ENCODE results near the gene BTN1A1.
"Not testable (repeated sequence)": the region's sequence is repeated elsewhere in the genome, so short reads cannot be mapped to it uniquely, and the experiment has no call there.

The BTN1A1 gene

GRCh38 chr6:26500102-26500501 is at the start of gene BTN1A1:
TSS of gene BTN1A1 (plus strand) at chr6:26500303. CDS start at chr6:26501287, 984 bp downstream.
- DNase-seq (ENCODE audit: low read depth), result no peak

DNA sequence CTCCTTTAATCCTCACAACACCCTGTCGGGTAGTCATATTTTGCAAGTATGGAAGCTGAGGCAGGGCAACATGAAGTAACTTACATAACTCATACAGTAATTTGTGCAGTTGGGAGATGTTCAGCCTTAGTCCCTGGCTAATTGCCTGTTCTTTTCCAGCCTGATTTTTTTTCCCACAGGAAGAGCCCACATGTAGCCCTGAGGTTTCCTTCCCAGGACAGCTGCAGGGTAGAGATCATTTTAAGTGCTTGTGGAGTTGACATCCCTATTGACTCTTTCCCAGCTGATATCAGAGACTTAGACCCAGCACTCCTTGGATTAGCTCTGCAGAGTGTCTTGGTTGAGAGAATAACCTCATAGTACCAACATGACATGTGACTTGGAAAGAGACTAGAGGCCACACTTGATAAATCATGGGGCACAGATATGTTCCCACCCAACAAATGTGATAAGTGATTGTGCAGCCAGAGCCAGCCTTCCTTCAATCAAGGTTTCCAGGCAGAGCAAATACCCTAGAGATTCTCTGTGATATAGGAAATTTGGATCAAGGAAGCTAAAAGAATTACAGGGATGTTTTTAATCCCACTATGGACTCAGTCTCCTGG is 47.4 kb upstream of the BTN1A1 start:
- no peak for DNase-seq (ENCODE audit: low read depth)

DNA sequence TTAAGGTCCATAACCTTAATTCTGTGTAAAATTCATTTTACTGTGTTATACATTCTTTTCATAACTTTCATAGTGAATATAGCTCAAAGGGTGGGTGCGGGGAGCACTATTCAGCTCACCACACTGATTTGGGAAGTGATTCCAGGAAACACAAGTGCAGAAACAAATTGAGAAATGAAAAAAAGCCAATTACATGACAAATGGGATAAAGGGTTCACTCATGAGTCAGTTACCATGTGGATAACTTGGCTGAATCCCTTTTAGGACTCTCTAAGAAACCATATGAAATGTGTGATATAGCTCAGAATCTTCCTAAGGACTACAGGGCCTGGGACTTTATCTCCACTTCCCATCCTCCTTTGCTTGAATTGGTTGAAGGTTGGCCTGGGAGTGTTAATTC is 45.5 kb upstream of the BTN1A1 start:
- DNase-seq (ENCODE audit: low read depth), result no peak

DNA sequence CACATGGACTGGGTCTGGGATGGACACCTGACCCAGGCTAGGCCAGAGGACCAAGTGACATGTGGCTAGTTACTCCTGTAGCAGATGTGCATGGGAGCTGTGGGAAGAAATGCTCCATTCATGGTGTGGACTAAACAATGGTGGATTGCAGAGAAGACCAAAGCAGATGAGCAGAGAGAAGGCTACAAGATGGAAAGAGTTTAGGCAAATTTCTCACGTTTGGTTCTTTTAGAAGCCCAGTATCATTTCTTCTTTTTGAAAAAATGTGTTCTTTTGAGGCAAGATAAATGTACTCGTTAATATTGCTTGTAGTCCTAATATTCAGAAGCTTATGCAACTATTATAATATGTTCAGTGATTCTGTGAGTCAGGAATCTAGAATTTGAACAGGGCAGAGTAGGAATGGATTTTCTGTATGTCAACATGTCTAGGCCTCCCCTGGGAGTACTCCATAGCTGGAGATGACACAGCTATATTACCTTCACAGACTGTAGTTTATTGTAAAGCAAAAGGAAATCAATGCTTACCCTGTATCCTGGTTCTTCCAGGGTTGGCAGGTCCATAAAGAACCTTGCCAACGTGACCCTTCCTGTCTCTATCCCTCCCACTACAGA is 44.6 kb upstream of the BTN1A1 start:
- no peak for DNase-seq (ENCODE audit: low read depth)

GRCh38 chr6:26457264-26457805 is 42.8 kb upstream of the BTN1A1 start:
- no peak for DNase-seq (ENCODE audit: low read depth)

GRCh38 chr6:26457806-26458688 is 42.1 kb upstream of the BTN1A1 start, which contains the start of gene BTN2A1:
TSS of gene BTN2A1 (plus strand) at chr6:26457955. CDS start at chr6:26458637, 682 bp downstream.
- DNase-seq (ENCODE audit: low read depth), result peak; percentile 27

DNA sequence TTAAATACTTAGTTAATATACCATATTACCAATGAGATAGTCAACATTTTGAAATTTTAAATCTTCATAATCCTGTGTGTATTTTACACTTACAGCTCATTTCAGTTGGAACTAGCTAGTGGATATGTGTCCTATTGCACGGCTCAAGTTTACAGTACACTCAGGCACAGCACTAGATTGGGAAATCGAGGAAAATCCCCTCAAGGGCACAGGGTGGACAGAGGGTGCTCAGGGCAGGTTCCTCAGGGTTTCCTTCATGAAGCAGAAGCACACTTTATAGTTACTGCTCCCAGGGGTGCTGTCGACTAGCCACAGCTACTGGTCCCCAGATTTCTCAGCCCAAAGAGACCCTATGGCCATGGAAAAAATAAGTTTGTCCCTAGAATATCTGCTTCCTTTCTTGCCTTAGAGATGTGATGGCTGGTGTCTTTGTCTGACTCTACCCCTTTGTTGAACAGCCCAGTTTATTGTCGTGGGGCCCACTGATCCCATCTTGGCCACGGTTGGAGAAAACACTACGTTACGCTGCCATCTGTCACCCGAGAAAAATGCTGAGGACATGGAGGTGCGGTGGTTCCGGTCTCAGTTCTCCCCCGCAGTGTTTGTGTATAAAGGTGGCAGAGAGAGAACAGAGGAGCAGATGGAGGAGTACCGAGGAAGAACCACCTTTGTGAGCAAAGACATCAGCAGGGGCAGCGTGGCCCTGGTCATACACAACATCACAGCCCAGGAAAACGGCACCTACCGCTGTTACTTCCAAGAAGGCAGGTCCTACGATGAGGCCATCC is 40.9 kb upstream of the BTN1A1 start:
- DNase-seq (ENCODE audit: low read depth), result no peak

DNA sequence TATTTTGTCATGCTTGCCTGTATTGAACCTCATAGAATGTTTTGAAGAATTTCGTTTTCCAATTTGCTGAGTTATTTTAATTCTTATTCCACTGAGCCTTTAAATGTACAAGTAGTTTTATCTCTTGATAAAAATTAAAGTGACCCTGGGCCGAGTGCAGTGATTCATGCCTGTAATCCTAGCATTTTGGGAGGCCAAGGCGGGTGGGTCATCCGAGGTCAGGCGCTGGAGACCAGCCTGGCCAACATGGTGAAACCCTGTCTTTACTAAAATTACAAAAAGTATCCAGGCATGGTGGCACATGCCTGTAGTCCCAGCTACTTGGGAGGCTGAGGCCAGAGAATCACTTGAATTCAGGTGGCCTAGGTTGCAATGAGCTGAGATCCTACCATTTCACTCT is 38.8 kb upstream of the BTN1A1 start:
- DNase-seq (ENCODE audit: low read depth), result not testable (repeated sequence)

- DNase-seq (ENCODE audit: low read depth), result no peak
These were observed 36.1 kb upstream of the BTN1A1 start for GRCh38 chr6:26464014-26464413.

DNA sequence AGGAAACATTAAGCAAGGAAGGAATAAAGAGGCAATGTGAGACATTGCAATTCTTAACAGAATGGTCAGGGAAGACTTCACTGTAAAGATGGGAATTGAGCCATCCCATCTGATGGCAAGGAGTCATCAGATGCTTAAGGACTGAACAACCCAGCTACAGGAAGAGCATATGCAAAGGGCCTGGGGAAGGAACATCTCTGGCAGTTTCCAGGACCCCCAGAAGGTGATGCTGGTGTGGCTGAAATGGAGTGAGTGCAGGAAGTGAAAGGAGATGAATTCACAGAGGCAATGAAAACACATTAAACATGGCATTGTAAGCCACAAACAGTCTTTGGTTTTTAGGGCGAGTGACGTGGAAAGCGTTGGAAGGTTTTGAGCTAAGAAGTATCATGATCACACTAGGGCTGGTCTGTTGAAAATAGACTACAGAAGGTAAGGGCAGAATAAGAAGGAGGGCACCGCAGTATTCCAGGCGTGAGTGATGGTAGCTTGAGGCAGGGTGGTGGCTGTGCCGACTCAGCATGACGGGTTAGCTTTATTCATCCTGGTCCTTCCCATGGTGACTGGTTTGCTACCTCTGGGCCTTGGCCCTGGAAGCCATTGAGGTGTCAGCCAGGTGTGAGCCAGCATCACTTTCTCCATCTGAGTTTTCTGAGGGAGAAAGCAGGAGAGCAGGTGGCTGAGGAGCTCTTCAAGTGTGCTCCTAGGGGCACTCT is 35.5 kb upstream of the BTN1A1 start:
- no peak for DNase-seq (ENCODE audit: low read depth)

DNA sequence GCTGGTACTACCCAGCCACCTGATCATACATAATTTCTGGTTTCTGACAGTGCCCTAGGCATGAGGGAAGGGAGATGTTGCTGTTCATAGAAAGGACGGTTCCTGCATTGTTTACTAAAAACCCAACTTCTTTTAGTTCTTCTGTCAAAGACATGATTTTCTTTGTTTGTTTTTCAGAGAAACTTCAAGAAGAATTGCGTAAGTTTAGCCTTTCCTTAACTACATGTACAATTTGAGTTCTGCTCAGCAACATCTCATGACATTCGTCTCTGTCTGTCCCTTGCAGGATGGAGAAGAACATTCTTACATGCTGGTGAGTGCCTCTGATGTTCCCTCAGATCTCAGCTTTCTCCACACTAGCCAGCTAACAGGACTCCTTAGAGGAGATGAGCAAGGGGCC is 34.3 kb upstream of the BTN1A1 start:
- DNase-seq (ENCODE audit: low read depth), result no peak

DNA sequence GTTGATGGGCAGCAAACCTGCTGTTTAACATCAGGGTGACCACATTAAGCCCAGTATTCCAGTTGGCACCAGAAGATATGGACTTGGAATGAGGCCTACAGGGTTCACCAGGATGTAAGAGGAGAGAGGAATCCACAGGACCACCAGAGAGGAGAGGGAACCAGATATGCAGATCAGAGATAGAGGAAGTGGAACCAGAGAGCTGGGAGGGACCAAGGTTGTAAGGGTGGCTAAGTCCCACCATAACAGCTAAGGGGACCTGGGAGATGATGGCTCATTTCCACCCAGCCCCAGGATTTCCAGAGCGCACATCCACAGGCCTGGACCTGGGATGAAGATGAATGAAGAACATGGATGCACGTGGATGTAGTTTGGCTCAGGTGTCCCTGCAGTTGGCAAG is 31.3 kb upstream of the BTN1A1 start:
- no peak for DNase-seq (ENCODE audit: low read depth)

- no peak for DNase-seq (ENCODE audit: low read depth)
These were observed 29.5 kb upstream of the BTN1A1 start for GRCh38 chr6:26470643-26471042.

DNA sequence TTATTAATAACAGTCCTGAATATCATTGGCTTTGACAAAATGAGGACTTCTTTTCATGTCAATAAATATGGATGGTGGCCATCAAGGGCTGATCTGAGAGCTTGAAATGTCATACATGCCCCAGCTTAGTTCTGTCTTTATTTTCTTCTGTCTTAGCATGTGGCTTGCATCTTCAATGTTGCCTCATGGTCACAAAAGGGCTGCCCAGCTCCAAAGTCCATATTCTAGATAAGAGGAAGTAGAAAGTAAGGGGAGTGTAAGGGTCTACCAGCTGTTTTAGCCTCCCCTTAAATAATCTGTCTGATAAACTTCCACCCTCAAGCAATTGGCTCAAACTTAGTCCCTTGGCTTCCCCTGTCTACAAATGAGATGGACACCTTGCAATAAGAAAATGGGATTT is 28.1 kb upstream of the BTN1A1 start:
- DNase-seq (ENCODE audit: low read depth), result no peak

- DNase-seq (ENCODE audit: low read depth), result no peak
These were observed 27.4 kb upstream of the BTN1A1 start for GRCh38 chr6:26472549-26473290.

DNA sequence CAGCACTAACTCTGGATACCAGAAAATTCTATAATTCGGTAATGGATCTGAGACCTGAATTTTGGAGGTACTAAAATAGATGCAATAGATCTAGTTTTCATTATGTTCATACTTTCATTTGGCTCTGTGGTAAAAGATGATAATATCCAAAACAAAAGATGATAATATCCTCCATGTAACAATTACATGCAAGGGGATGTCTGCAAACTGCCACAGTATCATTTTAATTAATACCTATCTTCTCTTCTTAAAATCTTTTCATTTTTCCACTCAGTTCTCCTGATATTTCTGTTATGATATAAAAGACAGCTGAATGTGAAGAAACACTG is 26.7 kb upstream of the BTN1A1 start:
- DNase-seq (ENCODE audit: low read depth), result no peak

DNA sequence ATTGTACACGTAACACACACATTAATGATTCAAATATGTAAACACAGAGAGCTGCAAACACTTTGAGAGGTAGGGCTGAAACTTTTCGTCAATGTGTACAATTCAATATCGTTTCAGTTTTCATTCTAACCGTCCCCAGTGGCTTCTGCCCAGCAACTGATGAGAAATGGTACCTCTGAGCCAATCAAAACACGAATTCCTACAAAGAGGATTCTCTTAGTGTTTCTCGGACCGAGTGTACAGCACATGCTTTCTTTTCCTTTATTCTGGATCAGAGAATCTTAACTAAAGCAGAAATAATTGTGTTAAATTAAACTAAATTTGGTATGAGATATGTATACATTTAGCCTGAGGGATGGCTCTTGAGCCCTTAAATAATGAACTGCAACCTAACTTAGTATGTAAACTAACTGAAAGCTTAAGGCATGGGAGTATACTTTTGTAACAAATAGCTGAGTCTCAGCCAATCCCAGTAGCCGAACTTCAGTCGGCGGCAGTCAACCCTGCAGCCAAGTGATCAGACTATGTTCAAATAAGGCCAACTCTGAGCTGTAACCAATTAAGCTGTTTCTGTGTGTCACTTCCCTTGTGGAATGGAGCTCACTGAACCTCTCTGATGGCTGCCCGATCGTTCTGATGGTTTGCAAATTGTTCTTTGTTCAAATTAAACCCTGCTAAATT is 26.2 kb upstream of the BTN1A1 start:
- DNase-seq (ENCODE audit: low read depth), result peak; percentile 56

- no peak for DNase-seq (ENCODE audit: low read depth)
These were observed 25.6 kb upstream of the BTN1A1 start for GRCh38 chr6:26474439-26474881.

DNA sequence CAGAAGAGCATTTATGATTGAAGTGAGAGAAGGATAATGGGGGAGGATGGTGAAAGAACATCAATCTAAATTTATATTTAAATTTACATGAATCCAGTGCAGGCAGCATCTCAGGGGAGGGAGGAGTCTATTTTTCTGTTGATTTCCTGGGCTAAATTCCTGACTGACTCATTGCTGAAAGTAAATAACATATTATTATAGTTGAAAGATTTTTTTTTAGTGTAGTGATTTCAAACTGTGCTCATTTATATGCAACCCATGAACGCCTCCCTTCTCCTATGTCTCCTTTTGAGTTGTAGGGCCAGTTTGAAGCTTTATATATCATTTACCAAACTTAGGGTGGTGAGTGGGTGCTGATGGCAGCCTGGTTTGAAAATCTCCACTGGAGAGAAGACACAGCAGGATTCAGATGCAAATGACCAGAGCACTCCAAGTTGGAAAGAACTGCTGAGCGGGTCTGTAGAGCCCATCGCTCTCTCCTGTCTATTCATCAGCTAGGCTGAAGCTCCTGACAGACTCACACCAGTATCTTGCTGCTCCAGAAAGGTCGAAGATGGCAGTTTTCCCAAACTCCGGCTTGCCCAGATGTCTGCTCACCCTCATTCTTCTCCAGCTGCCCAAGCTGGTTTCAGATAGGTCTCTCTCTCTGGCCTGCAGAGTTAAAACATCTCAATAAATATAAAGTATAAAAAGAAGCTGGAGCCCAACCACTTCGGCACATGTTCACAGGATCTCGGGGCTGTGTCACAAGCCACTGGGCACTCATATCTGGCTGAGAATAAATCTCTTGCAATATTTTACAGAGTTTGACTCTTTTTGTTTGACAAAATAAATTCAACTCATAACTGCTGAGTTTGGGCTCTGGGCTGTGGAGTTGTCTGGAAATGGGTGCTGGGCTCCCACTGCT is 24.0 kb upstream of the BTN1A1 start:
- DNase-seq (ENCODE audit: low read depth), result no peak
